SK-N-SH treated with all-trans-retinoic acid at 6 μM for 48 hours (cell line): ENCODE data around the gene LRP10.
"Not testable (repeated sequence)": the region's sequence is repeated elsewhere in the genome, so short reads cannot be mapped to it uniquely, and the experiment has no call there.

Experiments
- ARNTL ChIP-seq: fragments of 450-650 bp; formaldehyde crosslinking; IDR thresholded peaks from 2 replicates; pipeline ENCODE4 v1.5.0; 2020; ENCODE audit warnings: low read depth, mild to moderate bottlenecking, moderate library complexity, borderline replicate concordance
- TOX ChIP-seq: fragments of 250-450 bp; sonication (Bioruptor Pico); IDR thresholded peaks from 2 replicates; pipeline ENCODE4 v1.8.0; 2021; ENCODE audit warnings: mild to moderate bottlenecking, moderate library complexity, borderline replicate concordance
- ZFP3 ChIP-seq: fragments of 250-450 bp; sonication (Bioruptor Pico); IDR thresholded peaks from 2 replicates; pipeline ENCODE4 v1.5.0; 2020; ENCODE audit warnings: mild to moderate bottlenecking, moderate library complexity
- ZFP30 ChIP-seq: fragments of 450-650 bp; formaldehyde crosslinking; IDR thresholded peaks from 2 replicates; pipeline ENCODE4 v1.5.0; 2022; ENCODE audit warnings: mild to moderate bottlenecking, moderate library complexity
- ZNF8 ChIP-seq: fragments of 450-650 bp; formaldehyde crosslinking; IDR thresholded peaks from 2 replicates; pipeline ENCODE4 v1.5.0; 2020; ENCODE audit warnings: mild to moderate bottlenecking, moderate library complexity
- TF ChIP-seq, protein P1 (sequence below): fragments of 250-450 bp; sonication (Bioruptor Pico); IDR thresholded peaks from 2 replicates; pipeline ENCODE4 v1.8.0; 2020; ENCODE audit warnings: mild to moderate bottlenecking, moderate library complexity, borderline replicate concordance

DNA sequence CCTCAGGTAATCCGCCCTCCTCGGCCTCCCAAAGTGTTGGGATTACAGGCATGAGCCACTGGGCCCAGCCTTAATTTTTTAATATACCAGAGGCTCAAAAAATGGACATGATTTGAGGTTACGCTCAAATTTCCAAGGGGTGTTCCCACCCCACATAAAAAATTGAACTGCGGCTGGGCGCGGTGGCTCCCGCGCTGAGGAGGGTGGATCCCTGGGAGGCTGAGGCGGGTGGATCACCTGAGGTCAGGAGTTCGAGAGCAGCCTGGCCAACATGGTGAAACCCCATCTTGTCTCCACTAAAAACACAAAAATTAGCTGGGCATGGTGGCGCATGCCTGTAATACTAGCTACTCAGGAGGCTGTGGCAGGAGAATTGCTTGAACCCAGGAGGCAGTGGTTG is 17.2 kb upstream of the LRP10 start:
- not testable (repeated sequence) for TF ChIP-seq ZFP3 (CRISPR knock-in tag); ZNF8 (CRISPR knock-in tag); TOX; ZFP30 (CRISPR knock-in tag); ARNTL (CRISPR knock-in tag)
- TF ChIP-seq, protein P1, sequence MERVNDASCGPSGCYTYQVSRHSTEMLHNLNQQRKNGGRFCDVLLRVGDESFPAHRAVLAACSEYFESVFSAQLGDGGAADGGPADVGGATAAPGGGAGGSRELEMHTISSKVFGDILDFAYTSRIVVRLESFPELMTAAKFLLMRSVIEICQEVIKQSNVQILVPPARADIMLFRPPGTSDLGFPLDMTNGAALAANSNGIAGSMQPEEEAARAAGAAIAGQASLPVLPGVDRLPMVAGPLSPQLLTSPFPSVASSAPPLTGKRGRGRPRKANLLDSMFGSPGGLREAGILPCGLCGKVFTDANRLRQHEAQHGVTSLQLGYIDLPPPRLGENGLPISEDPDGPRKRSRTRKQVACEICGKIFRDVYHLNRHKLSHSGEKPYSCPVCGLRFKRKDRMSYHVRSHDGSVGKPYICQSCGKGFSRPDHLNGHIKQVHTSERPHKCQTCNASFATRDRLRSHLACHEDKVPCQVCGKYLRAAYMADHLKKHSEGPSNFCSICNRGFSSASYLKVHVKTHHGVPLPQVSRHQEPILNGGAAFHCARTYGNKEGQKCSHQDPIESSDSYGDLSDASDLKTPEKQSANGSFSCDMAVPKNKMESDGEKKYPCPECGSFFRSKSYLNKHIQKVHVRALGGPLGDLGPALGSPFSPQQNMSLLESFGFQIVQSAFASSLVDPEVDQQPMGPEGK (CRISPR knock-in tag), result not testable (repeated sequence)
